ENCODE results near the gene TRIM2.

DNA sequence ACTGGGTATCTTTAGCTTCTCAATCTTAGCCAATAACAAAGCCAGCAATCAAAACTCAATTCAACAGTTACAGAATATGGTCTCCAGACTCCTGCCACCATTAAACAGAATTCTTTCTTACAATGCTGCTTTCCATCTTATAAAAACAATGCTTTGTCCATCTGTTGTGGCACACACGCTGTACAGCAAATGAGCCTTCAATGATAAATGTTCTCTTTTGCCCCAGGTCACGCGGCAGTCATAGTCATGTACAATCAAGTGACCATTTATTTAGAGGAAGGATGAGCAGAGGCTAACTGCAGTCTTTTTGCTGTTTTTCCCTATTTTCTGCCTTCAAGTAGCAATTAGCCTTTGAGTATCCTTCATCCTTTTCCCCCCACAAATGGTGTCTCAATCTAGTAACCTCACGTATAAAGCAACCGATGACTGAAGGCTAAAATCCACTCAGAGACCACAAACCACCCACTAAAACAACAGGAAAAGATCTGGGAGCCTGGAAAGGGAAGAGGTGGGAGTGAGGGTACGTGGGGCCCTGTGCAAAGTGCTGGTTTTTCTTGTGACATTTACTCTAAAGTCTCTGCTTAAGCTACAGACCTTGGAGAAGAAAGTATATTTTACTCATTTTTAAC, 24.4 kb downstream of the TRIM2 start:
- TF ChIP-seq, protein P1, sequence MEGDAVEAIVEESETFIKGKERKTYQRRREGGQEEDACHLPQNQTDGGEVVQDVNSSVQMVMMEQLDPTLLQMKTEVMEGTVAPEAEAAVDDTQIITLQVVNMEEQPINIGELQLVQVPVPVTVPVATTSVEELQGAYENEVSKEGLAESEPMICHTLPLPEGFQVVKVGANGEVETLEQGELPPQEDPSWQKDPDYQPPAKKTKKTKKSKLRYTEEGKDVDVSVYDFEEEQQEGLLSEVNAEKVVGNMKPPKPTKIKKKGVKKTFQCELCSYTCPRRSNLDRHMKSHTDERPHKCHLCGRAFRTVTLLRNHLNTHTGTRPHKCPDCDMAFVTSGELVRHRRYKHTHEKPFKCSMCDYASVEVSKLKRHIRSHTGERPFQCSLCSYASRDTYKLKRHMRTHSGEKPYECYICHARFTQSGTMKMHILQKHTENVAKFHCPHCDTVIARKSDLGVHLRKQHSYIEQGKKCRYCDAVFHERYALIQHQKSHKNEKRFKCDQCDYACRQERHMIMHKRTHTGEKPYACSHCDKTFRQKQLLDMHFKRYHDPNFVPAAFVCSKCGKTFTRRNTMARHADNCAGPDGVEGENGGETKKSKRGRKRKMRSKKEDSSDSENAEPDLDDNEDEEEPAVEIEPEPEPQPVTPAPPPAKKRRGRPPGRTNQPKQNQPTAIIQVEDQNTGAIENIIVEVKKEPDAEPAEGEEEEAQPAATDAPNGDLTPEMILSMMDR (IDR thresholded peaks at IDR 0.05) = no peak
- no peak for TF ChIP-seq POLR2A (IDR thresholded peaks at IDR 0.05)

All from heart left ventricle (tissue), 13 donors.